ENCODE results near the gene ADAMTS2. TPM values are rescaled to one million over a fixed set of nuclear protein-coding genes. Genes with fewer than 3 reads are reported as not detected.

ADAMTS2 gene
- total and polyA plus RNA-seq, 2 of the 8 experiments (the other 6 are each of a cell fraction or from before 2014, with no cell fraction given): 6.6 to 7.3 TPM

DNA sequence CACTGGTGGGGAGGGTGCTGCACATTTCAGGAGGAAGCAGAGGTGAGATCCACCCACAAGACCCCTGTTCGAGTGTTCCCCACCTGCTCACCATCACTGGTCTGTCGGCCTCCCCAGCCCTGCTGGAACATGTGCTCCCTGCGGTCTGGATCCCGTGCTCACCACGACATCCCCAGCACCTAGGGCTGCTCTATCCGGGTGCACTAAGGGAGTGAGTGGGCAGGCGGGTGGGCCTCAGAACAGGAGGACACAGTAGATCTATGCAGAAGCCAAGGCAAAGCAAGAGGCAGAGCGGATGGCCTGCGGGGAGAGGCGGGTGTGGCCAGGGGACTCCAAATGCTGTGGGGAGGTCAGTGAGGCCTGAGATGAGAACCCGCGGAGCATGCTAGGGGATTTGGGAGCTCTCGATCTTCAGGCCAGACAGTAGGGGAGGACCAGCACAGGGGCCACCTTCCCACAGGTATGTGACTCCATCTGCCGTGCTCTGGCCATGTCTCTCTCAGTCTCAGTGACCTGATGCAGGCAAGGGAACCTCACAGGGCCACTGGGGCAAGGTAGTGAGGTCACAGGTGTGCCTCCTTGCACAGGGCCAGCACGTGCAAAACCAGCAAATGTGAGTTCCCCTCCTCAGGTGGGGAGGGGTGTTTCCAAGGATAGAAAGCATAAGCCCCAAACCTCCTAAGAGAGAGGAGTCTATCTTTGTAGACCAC, 150.9 kb downstream of the ADAMTS2 start (continued):
- TF ChIP-seq GTF2F1 (IDR thresholded peaks at IDR 0.05; ENCODE audit: borderline replicate concordance, low read depth, low read length): no peak
- no peak for TF ChIP-seq EGR1 (IDR thresholded peaks at IDR 0.05; ENCODE audit: borderline replicate concordance, low read depth, low read length)
- no peak for TF ChIP-seq CBX8 (IDR thresholded peaks at IDR 0.05; ENCODE audit: borderline replicate concordance, low read depth, low read length)
- no peak for TF ChIP-seq SUZ12 (IDR thresholded peaks at IDR 0.05; ENCODE audit: low read length)
- TF ChIP-seq, protein P1, sequence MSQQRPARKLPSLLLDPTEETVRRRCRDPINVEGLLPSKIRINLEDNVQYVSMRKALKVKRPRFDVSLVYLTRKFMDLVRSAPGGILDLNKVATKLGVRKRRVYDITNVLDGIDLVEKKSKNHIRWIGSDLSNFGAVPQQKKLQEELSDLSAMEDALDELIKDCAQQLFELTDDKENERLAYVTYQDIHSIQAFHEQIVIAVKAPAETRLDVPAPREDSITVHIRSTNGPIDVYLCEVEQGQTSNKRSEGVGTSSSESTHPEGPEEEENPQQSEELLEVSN (IDR thresholded peaks at IDR 0.05): no peak
- no peak for TF ChIP-seq EZH2 (IDR thresholded peaks at IDR 0.05; ENCODE audit: low read depth, low read length, severe bottlenecking)
- no peak for TF ChIP-seq SAP30 (IDR thresholded peaks at IDR 0.05; ENCODE audit: insufficient read depth, insufficient replicate concordance, low read length)
- no peak for TF ChIP-seq CTBP2 (IDR thresholded peaks at IDR 0.05; ENCODE audit: borderline replicate concordance, insufficient read depth, insufficient read length, low read length)
